Putamen (tissue), 1 donor: ENCODE results near the gene FAM163B.
"Not testable (repeated sequence)": the region's sequence is repeated elsewhere in the genome, so short reads cannot be mapped to it uniquely, and the experiment has no call there.

Experiments
- DNase-seq: peaks from one replicate; pipeline ENCODE4 v3.0.0-alpha.2; 2016; ENCODE audit warnings: low spot score

FAM163B gene

DNA sequence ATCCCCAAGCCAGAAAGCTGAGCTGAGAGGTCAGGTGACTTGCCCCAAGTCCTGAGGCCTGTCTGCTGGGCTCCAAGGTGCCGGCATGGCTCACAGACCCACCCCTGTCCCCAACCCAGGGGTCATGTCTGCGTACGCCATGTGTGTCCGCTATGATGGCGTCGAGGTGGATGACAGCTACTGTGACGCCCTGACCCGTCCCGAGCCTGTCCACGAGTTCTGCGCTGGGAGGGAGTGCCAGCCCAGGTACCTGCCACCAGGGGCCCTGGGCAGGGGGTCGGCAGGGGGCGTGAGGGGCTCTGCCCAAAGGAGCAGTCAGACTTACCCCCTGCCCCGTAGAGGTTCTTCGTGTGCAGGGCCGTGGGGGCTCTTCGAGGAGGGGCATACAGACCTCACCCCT lies 42.4 kb downstream of the FAM163B start:
- DNase-seq: no peak

DNA sequence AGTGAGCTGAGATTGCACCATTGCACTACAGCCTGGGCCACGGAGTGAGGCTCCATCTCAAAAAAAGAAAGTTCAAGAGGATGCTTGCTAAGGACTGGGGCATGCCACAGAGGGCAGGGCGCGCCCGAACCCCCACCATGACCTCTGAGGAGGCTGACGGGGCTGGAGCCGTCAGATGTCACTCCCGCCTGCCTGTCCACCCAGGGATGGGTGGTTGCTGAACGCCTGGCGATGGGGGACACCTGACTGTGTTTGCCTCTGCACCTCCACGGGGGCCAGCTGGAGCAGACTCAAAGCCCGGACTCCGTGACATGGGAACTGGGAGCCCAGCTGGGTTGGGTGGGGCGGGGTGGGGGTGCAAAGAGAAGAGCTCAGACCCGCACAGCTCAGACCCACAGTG lies 42.8 kb downstream of the FAM163B start:
- no peak for DNase-seq

DNA sequence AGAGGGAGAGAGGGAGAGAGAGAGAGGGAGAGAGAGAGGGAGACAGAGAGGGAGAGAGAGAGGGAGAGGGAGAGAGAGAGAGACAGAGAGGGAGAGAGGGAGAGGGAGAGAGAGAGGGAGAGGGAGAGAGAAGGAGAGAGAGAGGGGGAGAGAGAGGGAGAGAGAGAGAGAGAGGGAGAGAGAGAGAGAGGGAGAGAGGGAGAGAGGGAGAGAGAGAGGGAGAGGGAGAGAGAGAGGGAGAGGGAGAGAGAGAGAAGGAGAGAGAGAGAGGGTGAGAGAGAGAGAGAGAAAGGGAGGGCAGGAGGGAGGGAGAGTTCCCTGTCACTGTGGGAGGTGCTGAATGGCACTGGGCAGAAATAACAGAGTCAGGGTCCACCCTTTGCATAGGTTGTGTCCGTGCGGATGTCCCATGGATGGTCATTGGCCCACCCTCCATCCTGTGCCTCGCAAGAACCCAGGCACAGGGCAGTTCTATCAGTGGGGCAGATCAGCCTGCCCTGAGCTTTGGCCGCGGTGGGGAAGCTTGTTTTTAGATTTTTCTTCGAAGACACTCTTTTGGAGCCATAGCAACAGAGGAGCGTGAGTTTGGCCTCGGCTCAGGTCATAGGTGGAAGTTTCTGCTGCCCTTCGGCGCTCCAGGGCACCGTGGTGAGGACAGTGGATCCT lies 44.6 kb downstream of the FAM163B start:
- no peak for DNase-seq

DNA sequence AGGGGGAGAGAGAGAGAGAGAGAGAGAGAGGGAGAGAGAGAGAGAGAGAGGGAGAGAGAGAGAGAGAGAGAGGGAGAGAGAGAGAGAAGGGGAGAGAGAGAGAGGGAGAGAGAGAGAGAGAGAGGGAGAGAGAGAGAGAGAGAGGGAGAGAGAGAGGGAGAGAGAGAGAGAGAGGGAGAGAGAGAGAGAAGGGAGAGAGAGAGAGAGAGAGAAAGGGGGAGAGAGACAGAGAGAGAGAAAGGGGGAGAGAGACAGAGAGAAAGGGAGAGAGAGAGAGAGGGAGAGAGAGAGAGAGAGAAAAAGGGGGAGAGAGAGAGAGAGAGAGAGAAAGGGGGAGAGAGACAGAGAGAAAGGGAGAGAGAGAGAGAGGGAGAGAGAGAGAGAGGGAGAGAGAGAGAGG lies 45.4 kb downstream of the FAM163B start:
- not testable (repeated sequence) for DNase-seq

DNA sequence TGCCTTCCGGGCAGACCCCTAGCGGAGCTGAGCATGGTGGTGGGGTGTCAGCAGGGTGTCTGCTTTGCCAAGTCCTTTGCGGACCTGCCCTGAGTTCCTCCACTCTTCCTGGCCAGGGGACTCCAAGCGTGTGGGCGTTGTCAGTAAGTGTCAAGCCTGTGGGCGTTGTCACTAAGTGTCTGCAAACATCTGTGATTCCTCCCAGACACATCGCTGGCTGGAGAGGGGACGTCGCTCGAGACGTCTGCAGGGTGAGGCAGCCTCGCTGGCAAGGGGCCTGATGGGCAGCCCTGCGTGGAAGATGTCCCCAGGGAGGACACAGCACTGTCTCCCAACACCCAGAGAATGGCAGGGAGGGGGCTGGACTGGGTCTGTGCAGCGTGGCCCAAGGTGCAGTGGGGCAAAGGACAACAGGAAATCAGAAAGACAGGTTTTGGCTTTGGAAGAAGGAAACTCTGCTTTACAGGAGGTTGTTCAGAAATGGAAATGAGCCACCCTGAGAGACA lies 45.8 kb downstream of the FAM163B start:
- no peak for DNase-seq

DNA sequence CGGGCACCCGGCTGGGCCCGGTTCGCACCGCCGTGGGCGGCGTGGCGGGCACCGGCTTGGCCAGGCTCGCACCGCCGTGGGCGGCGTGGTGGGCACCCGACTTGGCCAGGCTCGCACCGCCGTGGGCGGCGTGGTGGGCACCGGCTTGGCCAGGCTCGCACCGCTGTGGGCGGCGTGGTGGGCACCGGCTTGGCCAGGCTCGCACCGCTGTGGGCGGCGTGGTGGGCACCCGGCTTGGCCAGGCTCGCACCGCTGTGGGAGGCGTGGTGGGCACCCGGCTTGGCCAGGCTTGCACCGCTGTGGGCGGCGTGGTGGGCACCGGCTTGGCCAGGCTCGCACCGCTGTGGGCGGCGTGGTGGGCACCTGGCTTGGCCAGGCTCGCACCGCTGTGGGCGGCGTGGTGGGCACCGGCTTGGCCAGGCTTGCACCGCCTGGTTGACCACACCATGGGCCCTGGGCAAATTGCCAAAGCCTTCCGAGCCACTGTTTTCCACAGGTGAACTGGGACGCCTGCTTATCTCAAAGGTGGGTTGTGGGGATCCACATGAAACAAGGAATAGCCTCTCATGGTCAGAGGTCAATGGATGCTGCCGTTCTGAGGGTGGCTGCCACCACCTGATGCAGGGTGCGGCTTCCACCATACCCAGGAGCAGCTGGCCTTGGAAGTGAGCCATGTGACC lies 46.4 kb downstream of the FAM163B start:
- no peak for DNase-seq

DNA sequence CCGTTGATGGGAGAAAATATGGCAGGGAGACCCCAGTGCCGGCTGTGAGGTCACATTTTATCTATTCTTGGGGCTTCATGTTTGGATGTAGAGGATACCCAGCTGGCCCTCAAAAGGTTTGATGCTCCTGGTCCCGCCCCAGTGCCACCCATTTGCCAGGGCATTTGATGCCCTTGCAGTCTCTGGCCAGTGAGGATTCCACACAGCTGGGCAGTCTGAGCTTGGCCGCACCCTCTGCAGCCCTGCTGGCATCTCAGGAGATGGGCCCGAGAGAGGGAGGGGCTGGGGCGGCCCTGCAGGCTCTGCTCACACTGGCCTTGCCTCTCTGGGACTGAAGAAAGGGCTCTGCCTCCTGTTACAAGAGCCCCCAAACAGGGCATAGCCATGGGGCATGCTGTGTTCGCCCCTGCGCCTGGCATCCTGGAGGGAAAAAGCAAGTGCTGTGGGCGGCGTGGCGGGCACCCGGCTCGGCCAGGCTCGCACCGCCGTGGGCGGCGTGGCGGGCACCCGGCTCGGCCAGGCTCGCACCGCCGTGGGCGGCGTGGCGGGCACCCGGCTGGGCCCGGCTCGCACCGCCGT lies 47.1 kb downstream of the FAM163B start:
- no peak for DNase-seq

DNA sequence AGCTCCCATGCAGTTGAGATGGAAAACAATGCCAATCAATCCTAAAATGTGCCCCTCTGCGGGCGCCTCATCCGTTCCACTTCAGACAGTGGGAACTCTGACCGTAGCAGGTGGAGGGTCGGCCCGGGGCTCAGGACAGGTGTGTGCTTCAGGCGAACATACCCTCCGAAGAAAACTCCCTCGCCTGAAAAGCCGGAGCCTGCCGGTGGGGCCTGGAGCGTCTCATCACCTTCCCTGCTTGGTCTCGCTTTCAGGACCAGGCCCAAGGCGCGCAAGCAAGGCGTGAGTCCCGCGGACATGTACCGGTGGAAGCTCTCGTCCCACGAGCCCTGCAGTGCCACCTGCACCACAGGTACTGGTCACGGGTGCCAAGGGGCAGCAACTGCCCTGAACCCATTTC lies 48.2 kb downstream of the FAM163B start:
- no peak for DNase-seq

DNA sequence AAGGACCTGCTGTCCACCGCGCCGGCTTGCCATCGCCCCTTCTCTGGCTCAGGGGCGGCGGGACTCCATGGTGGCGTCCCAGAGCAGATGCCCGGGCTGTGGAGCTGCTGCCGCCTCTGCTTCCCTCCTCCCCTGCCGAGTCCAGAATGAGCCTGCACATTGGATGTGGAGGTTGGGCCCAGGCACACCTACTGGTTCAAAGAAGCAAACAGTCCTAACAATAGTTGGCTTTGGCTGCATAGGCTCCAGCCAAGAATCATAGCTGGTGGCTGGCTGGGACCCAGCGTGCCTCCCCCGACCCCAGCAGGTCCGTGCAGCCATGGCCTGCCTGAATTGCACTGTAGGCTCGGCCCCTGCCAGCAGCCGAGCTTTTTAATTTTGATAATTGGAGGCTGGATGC lies 48.9 kb downstream of the FAM163B start:
- no peak for DNase-seq

DNA sequence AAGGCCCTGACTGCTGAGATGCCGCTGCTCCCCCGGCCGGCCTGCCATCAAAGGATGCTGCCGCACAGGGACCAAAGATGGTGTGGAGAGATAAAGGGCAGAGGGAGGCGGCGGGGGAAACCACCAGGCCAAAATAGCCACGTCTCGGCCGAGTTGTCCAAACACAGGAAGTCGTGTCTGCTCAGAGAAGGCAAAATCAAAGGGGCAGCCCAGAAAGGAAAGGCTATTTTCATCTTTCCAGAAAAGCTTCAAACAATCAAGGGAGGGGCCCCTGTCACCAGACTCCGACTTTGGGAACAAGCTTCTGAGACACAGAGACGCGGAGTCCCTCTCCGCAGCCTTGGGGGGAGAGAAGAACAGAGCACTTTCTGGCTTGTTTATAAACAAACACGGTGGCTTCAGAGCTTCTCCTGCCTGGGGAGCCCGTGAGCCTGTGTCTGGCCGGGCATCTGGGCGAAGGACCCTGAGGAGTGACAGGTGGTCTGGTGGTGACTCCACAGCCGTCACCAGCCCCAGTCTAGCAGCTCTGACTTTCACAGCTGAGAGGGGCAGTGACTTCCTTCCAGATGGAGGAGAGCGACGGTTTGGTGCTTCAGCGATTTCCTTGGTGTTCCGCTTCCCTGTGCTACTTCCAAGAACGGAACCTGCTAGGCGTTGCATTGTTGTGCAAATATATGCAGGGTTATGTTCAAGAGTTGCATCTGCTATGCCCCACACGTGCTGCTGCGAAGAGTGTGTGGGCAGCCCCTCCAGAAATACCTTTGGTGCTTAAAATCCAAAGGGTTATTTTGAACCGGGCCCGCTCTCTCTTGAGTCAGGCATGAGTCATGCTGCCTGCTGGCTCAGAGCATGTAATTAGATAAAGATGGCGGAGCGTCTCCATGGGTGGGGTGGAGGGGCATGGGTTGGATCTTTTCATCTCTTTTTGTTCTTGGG lies 50.7 kb downstream of the FAM163B start:
- DNase-seq: peak; percentile 51

DNA sequence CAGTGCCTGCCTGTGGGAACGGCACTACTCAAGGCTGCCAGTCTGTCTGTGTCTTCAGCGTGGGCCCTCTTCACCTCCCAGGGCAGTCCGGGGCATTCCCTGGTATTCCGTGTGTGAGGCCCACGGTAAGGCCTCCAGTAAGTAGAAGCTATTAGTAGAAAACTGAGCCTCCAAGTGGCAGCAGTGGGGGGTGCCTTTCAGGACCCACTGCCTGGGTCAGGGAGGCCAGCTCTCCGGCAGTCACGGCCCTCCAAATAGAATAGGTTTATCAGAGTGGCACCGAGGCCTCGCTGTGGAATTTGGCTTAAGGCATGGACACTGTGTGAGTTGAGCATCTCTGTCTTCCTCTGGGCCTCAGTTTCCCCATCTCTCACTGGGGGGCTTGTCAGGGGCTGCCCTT lies 51.6 kb downstream of the FAM163B start:
- no peak for DNase-seq

DNA sequence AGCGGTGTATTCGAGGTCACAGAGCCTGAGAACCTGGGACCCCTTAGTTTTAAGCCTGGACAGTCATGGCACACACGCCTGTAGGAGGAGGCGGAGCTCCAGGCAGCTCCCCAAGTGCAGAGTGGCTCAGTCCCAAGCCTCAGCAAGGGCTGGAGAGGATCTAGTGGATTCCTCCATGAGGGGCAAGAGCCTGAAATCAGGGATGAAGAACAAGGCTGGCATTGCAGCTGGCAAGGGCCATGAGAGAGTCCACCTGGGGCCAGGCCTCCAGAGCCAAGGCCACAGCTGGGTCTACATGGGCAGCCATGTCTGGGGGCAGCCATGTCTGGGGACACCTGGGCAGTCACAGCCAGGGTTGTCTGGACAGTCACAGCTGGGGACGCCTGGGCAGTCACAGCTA lies 52.8 kb downstream of the FAM163B start:
- no peak for DNase-seq

DNA sequence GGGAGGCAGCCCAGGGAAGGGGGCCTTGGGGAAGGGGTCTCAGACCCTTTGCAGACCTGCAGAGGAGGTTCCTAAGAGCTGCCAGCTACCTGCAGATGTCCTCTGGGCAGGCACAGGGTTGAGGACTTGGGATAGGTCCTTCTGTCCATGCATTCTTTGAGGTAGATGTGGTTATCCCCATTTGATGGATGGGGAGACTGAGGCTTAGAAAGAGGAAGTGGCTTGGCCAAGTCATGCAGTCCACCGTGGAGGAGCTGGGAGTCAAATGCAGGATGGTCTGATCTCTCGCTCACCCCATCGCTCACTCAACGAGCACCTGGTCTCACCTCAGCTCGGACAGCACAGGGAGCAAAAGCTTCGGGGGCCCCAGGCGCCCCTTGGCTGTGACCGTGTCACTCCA lies 54.5 kb downstream of the FAM163B start:
- DNase-seq: no peak

DNA sequence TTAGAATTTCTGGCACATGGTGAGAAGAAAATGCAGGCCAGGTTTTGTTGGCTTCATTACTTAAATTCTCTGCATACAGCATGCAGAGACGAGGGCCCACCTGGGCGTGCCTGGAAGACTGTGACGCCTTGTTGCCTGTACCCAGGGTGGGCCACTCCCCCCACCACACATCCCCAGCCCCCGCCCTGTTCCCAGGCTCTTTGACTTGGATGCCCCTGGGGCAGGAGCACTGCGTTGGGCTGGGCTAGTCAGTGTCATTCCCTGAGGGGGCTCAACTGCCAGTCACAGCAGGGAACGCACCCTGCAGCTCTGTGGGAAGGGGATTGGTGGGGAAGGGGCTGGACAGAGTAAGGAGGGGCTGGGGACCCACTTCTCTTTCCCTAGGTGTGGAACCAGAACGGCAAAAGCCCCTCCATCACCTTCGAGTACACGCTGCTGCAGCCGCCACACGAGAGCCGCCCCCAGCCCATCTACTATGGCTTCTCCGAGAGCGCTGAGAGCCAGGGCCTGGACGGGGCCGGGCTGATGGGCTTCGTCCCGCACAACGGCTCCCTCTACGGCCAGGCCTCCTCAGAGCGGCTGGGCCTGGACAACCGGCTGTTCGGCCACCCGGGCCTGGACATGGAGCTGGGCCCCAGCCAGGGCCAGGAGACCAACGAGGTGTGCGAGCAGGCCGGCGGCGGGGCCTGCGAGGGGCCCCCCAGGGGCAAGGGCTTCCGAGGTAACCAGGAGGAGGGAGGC lies 55.0 kb downstream of the FAM163B start:
- DNase-seq: no peak

DNA sequence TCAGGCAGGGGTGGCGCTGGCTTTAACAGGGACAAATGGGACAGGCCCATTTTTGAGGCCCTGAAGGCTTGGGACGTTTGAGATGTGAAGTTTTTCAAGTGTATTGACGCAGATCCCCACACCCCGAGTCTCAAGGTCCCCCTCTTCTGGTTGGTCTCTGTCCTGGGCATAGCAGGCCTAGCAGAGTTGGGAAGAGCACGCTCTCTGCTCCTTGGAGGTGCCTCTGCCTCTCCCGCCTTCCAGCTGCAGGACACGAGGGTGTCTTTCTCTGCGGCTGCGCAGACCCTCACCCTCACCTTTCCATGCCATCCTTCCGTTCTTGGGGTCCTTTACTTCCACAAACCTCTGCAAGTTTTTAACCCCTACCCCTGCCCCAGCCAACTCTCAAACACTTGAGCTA lies 56.1 kb downstream of the FAM163B start:
- no peak for DNase-seq

DNA sequence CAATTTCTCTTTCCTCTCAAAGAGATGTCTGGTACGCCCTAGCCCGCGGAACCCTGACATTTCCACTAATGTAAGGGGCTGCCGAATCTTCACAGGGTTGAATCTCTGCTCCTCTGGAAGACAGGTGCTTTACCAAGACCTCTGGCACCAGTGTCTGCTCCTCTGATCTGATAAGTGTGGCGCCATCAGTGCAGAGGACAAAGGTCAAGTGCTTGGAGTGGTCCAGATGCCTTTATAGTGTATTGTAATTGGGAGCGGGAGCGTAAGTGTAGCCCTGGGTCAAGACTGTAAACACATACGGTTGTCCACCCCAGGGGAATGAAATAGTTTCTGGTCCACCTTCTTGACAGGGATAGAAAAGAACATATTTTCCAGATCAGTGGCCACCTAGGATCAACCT lies 57.0 kb downstream of the FAM163B start:
- DNase-seq: no peak

DNA sequence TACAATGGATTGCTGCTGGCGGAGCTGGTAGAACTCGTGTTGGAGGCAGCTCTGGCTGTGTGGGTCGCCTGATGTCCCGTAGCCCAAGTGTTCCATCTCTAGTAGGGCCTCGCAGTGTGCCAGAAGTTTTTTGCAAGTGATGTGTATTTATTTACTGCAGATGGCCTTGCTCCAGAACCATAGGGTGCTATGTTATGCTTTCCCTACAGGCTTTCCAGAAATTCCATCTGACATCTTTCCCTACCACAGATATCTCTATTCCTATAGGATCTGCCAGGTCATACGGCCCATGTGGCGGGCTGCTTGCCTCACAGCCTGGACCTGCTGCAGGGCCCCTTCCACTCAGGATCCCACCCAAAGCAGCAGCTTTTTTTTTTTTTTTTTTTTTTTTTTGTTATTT lies 57.7 kb downstream of the FAM163B start:
- no peak for DNase-seq

DNA sequence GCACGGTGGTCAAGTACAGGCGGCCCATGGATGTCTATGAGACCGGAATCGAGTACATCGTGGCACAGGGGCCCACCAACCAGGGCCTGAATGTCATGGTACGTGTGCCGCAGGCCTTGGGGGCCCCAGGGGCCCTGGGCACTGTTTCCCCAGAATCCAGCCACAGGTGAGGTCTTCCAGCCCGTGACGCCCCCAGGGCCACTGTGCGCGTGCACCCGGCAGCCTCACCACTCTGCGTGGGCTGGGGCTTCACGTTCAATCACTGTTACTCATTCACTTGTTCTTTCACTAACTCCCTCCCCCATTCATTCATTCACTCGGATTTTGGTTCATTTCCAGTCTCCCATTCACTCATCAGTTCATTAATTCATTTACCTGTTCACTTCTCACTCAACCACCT lies 62.1 kb downstream of the FAM163B start:
- no peak for DNase-seq

DNA sequence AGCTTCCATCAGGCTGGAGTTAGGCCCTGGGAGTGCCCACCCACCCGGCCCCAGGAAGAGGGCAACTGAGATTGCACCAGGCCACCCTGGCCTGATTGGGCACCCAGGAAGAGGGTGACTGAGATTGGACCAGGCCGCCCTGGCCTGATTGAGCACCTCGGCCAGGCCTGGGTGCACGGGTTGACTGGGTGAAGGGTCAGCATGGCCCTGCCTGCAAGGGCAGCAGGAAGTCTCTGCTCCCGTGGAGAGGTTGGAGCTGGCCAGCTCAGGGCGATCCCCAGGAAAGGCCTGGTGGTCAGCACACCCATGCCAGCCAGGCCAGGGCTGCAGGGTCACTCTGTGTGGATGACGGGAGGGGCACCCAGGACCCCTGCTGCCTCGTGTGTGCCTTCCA lies 62.9 kb downstream of the FAM163B start:
- DNase-seq: no peak

DNA sequence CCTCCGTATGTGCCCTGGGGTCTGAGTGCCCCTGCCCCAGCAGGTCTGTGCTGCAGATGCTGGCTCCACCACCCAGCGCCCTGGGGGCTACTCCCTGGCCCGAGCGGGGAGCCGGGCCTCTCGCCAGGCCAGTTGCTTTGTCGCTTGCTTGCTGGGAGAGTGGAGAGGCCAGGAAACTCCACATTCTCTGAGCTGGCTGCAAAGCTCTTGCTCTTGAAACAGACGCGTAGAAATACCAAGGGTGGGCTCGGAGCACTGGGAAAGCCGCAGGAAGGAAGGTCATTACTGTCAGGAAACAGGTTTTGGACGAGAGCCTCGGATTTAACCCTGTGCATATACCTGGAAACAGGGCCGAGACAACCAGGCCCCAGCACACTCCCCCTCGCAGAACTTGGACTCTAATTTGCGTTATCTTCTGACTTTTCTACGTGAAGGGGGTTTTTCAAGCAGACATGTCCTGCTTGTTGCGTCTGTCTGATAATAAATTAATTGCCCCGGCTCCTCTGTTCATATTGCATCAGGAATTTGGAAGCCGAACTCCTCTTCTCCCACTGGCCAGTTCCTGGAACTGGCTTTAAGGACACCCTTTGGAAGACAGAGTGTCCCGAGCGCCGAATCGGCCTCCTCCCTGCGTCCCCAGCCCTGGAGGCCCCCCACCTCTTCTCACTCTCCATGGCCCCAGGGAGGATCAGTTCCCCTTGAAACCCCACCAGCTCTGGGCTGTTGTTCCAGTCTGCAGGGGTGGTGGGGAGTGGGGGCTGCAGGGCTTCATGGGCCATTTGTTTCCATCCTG lies 63.5 kb downstream of the FAM163B start:
- DNase-seq: no peak
